CMK (cell line): ENCODE measurements around the gene WDPCP.
"Not testable (repeated sequence)": the region's sequence is repeated elsewhere in the genome, so short reads cannot be mapped to it uniquely, and the experiment has no call there.

Source experiments
- DNase-seq: peaks from one replicate; pipeline ENCODE4 v3.0.0-alpha.2; 2010; ENCODE audit warnings: low read depth

WDPCP gene

GRCh38 chr2:63242747-63243146 lies 345.5 kb downstream of the WDPCP start:
- DNase-seq: no peak

- DNase-seq: no peak
Observed at GRCh38 chr2:63225964-63226686, 362.2 kb downstream of the WDPCP start.

- no peak for DNase-seq
Observed at GRCh38 chr2:63218800-63219526, 369.3 kb downstream of the WDPCP start.

GRCh38 chr2:63195310-63195709 lies 393.0 kb downstream of the WDPCP start:
- DNase-seq: no peak

- DNase-seq: no peak
Observed at GRCh38 chr2:63194175-63194574, 394.1 kb downstream of the WDPCP start.

GRCh38 chr2:63192889-63193774 lies 395.1 kb downstream of the WDPCP start:
- DNase-seq: no peak

- no peak for DNase-seq
Observed at GRCh38 chr2:63192169-63192888, 395.9 kb downstream of the WDPCP start.

- peak; percentile 2 for DNase-seq
Observed at GRCh38 chr2:63189026-63189425, 399.3 kb downstream of the WDPCP start.

- DNase-seq: no peak
Observed at GRCh38 chr2:63186331-63186730, 401.9 kb downstream of the WDPCP start.

- no peak for DNase-seq
Observed at GRCh38 chr2:63163161-63163820, 425.0 kb downstream of the WDPCP start.

GRCh38 chr2:63159262-63159661 lies 429.0 kb downstream of the WDPCP start:
- DNase-seq: no peak

GRCh38 chr2:63136683-63137082 lies 451.6 kb downstream of the WDPCP start:
- not testable (repeated sequence) for DNase-seq

- DNase-seq: no peak
Observed at GRCh38 chr2:63132020-63132419, 456.3 kb downstream of the WDPCP start.

GRCh38 chr2:63131196-63131595 lies 457.1 kb downstream of the WDPCP start:
- no peak for DNase-seq

- no peak for DNase-seq
Observed at GRCh38 chr2:63127594-63127993, 460.7 kb downstream of the WDPCP start.

GRCh38 chr2:63124850-63125249 lies 463.4 kb downstream of the WDPCP start:
- DNase-seq: no peak

GRCh38 chr2:63124218-63124617 lies 464.1 kb downstream of the WDPCP start:
- DNase-seq: no peak

- DNase-seq: no peak
Observed at GRCh38 chr2:63122921-63123320, 465.4 kb downstream of the WDPCP start.

GRCh38 chr2:63121055-63121834 lies 467.0 kb downstream of the WDPCP start:
- DNase-seq: no peak

- DNase-seq: no peak
Observed at GRCh38 chr2:63118821-63119220, 469.5 kb downstream of the WDPCP start.

GRCh38 chr2:63104482-63104881 lies 483.8 kb downstream of the WDPCP start:
- DNase-seq: no peak
